Stomach (tissue), 4 donors: ENCODE data around the gene MARK1.

Source experiments
- CTCF ChIP-seq, 7 experiments: fragments of 450-650 bp in 4 of 7; fragments of 200-600 bp in 3 of 7; sonication (generic) in 3 of 7; IDR thresholded peaks; one replicate each; pipeline ENCODE4 v1.5.1; 2016 to 2019; ENCODE audit warnings: antibody characterized with exemption in 7 of 7, control low read depth in 2 of 7, mild to moderate bottlenecking in 1 of 7
- EP300 ChIP-seq: sonication (generic); formaldehyde crosslinking; IDR thresholded peaks from one replicate; pipeline ENCODE4 v1.6.1; 2017; ENCODE audit warnings: antibody characterized with exemption
- POLR2A ChIP-seq, 4 donors: fragments of 450-650 bp; IDR thresholded peaks; one replicate each; pipeline ENCODE4 v1.6.1; 2016; ENCODE audit warnings: antibody characterized with exemption in 4 of 4, control low read depth in 2 of 4, mild to moderate bottlenecking in 1 of 4, moderate library complexity in 1 of 4
- POLR2AphosphoS5 ChIP-seq, 3 donors: sonication (generic); formaldehyde crosslinking; IDR thresholded peaks; one replicate each; pipeline ENCODE4 v1.6.1; 2016; ENCODE audit warnings: antibody characterized with exemption in 3 of 3

- no peak for TF ChIP-seq EP300
- TF ChIP-seq CTCF (IDR thresholded peaks at IDR 0.05) = peak in 5 of 7 experiments; percentile 44 to 68 (median 58)
- no peak for TF ChIP-seq POLR2A (IDR thresholded peaks at IDR 0.05)
- TF ChIP-seq POLR2AphosphoS5 (IDR thresholded peaks at IDR 0.05) = no peak
Measured at GRCh38 chr1:220680085-220680687, 152.2 kb downstream of the MARK1 start.
